CD4-positive, alpha-beta memory T cell (primary cell): Measurements from ENCODE around the gene ABL2. TPM values are rescaled to one million over a fixed set of nuclear protein-coding genes. Genes with fewer than 3 reads are reported as not detected.
"Not testable (repeated sequence)": the region's sequence is repeated elsewhere in the genome, so short reads cannot be mapped to it uniquely, and the experiment has no call there.

Experiments used
- CTCF ChIA-PET: fragments of 350-600 bp; sonication (Branson Sonifier 250); formaldehyde crosslinking; loops from one replicate; lab custom pipeline; 2021; ENCODE audit warnings: inconsistent platforms; ENCODE audit not compliant: partially characterized antibody; lab: Charles Lee
- POLR2A ChIA-PET: fragments of 350-600 bp; sonication (Branson Sonifier 250); formaldehyde crosslinking; loops from one replicate; lab custom pipeline; 2021; ENCODE audit not compliant: partially characterized antibody; lab: Charles Lee
- DNase-seq, 5 donors: peaks; one replicate each; pipeline versions ENCODE4 v3.0.0 to v3.0.0-alpha.2; 2020 to 2022; ENCODE audit warnings: mixed read lengths in 1 of 5
- H3K27ac ChIP-seq: one replicate; pipeline ENCODE4 v1.7.0; 2013; ENCODE audit warnings: low read depth, low read length
- H3K27me3 ChIP-seq: 2 replicates; pipeline ENCODE4 v1.7.0; 2013; ENCODE audit warnings: mild to moderate bottlenecking, low read length, moderate library complexity; ENCODE audit not compliant: insufficient read depth
- H3K36me3 ChIP-seq: 2 replicates; pipeline ENCODE4 v1.7.0; 2013; ENCODE audit warnings: mild to moderate bottlenecking, low read length, moderate library complexity; ENCODE audit not compliant: insufficient read depth
- H3K4me1 ChIP-seq: 2 replicates; pipeline ENCODE4 v1.7.0; 2013; ENCODE audit warnings: mild to moderate bottlenecking, low read length, moderate library complexity; ENCODE audit not compliant: insufficient read depth
- H3K4me3 ChIP-seq, 2 donors: one replicate each; pipeline ENCODE4 v1.7.0; 2013; ENCODE audit warnings: low read length in 2 of 2, mild to moderate bottlenecking in 1 of 2
- H3K9me3 ChIP-seq, 2 donors: one replicate each; pipeline ENCODE4 v1.7.0; 2013; ENCODE audit warnings: low read length in 2 of 2, control low read depth in 1 of 2; ENCODE audit not compliant: control insufficient read depth in 1 of 2
- H3K27ac Mint-ChIP-seq, 7 donors: one replicate each; pipeline ENCODE4 v1.8.0; 2020 to 2021; ENCODE audit warnings: mixed read lengths in 7 of 7, mild to moderate bottlenecking in 6 of 7, inconsistent platforms in 3 of 7, moderate library complexity in 3 of 7
- H3K27me3 Mint-ChIP-seq, 2 donors: one replicate each; pipeline ENCODE4 v1.8.0; 2020 to 2021; ENCODE audit warnings: mixed read lengths in 2 of 2
- H3K36me3 Mint-ChIP-seq, 2 donors: one replicate each; pipeline ENCODE4 v1.8.0; 2020 to 2021; ENCODE audit warnings: mixed read lengths in 2 of 2, inconsistent platforms in 1 of 2, mild to moderate bottlenecking in 1 of 2
- H3K4me1 Mint-ChIP-seq, 4 donors: one replicate each; pipeline ENCODE4 v1.8.0; 2020 to 2021; ENCODE audit warnings: mixed read lengths in 4 of 4, mild to moderate bottlenecking in 1 of 4
- H3K4me3 Mint-ChIP-seq, 8 donors: one replicate each; pipeline ENCODE4 v1.8.0; 2020 to 2021; ENCODE audit warnings: mixed read lengths in 8 of 8, mild to moderate bottlenecking in 7 of 8, moderate library complexity in 6 of 8, inconsistent platforms in 3 of 8
- H3K9me3 Mint-ChIP-seq, 8 donors: one replicate each; pipeline ENCODE4 v1.8.0; 2020 to 2021; ENCODE audit warnings: mixed read lengths in 8 of 8, mild to moderate bottlenecking in 5 of 8, inconsistent platforms in 3 of 8, moderate library complexity in 1 of 8
- intact Hi-C: fragments of 100-400 bp; cut with micrococcal nuclease; formaldehyde crosslinking; loops from one replicate; pipeline ENCODE4 v1.15.1; 2023
- polyA plus RNA-seq, 2 donors: library from polyadenylated mRNA; unstranded; fragments of 300-500 nt; fragmentation: Illumina TruSeq; gene quantifications; one replicate each; pipeline ENCODE4 v1.2.3, GENCODE V29; 2021
- total RNA-seq, 2 experiments: library from RNA; stranded (reverse); gene quantifications; one replicate each; pipeline ENCODE4 v1.2.3, GENCODE V29; 2021

The ABL2 gene
- total RNA-seq, result 10 to 100 TPM; 16.9 to 18.6 TPM
- polyA plus RNA-seq, result 1 to 10 TPM; 1.2 to 2.1 TPM

DNA sequence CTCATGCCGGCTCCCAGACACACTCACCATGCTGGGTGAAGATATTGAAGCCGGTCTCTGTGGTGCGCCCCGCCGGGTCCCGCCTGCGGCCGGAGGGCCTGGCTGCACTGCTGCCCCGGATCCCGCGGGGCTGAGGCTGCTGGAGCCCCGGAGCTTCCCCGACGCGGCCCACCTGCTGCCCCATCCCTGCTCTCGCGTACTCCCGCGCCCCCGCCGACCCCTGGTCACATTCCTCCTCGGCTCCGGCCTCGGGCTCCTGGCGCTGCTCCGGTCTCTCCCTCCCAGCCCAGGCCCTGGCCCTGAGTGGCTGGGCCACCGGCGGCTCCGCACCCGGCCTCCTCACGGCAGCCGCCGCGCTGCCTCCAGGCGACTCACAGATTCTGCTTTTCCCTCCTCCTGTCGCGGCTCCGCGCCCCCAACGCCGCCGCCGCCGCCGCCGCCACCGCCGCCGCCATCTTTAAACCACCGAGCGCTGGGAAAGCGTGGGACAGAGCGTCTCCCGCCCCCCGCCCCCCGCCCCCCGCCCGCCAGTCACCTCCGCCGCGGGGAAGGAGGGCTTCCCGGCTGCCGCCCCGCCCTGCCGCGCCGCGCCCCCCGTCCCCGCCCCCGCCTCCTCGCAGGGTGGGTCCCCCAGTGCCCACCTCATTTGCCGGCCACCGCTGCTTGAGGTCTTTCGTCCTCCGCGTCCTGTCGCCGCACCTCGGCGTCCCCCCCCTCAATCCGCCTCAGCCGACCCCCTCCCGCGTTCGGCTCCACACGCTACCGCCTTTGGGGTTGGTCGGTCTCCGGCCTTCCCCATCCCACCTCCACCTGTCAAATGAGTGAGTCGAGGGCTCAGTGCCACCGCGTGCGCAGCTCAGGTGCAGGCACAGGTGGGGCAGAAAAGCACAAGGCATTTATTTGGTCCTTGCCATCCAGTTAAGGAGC is at the start of gene ABL2:
Gene ABL2 (minus strand): TSS at position 464 of the 927 bp plus-strand sequence. CDS start 280 bp downstream, at position 184.
- no peaks in the 10 kb centered on the region for H3K27me3 Mint-ChIP-seq
- no peaks in the 10 kb centered on the region for H3K9me3 ChIP-seq
- H3K27me3 ChIP-seq, result no peaks in the 10 kb centered on the region
- peak; percentile 37 to 58 (median 50) for DNase-seq
- CTCF ChIA-PET, result no interaction called here
- H3K9me3 Mint-ChIP-seq, result no peaks in the 10 kb centered on the region
- H3K27ac ChIP-seq, result peak within 1 kb of the TSS; percentile 59
- H3K27ac Mint-ChIP-seq, result peak within 1 kb of the TSS; percentile 91 to 95 (median 92)
- POLR2A ChIA-PET, result interaction anchor here (0.6 to 2.5 kb wide), 5 partner anchors 24 to 136 kb away, joined by 3 to 11 read pairs (median 3); partner anchors contain the start of genes AXDND1 and SOAT1
- intact Hi-C loops, result loop anchor here (1.0 to 5.0 kb wide), 4 partner anchors 64 to 202 kb away; partner anchors contain the start of genes AXDND1, FAM20B and SOAT1
- H3K4me3 Mint-ChIP-seq, result peak within 1 kb of the TSS; percentile 92 to 98 (median 93)
- H3K4me1 ChIP-seq, result peaks cover 23% of the 10 kb centered on the region
- H3K4me3 ChIP-seq, result peak within 1 kb of the TSS; percentile 14 to 73
- peaks cover 22 to 37% (median 29%) of the 10 kb centered on the region in 4 donors for H3K4me1 Mint-ChIP-seq
- H3K36me3 ChIP-seq, result no peaks in the 10 kb centered on the region
- peaks cover 0 to 5% of the 10 kb centered on the region in 2 donors for H3K36me3 Mint-ChIP-seq

DNA sequence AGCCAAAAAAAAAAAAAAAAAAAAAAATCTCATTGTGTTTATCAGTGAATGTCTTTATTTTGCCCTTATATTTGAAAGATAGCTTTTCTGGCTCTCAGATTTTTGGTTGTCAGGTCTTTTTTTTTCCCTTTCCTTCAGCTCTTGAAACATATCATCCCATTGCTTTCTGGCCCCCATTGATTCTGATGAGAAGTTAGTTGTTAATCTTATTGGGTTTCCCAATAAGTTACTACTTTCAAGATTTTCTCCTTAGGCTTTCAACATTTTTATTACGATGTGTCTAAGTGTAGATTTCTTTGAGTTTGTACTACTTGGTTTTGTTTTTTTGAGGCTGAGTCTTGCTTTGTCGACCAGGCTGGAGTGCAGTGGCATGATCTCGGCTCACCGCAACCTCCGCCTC is 49.4 kb upstream of the ABL2 start:
- H3K36me3 ChIP-seq, result no peaks in the 10 kb centered on the region
- peaks cover 0 to 3% of the 10 kb centered on the region in 2 donors for H3K9me3 ChIP-seq
- no peak for DNase-seq
- no peak overlapping the region for H3K4me3 ChIP-seq
- Mint-ChIP-seq H3K4me1 (no peaks in the 10 kb centered on the region), H3K36me3 (peaks cover 0 to 2% of the 10 kb centered on the region in 2 donors), H3K4me3 (no peak overlapping the region), H3K27me3 (peaks cover 0 to 2% of the 10 kb centered on the region in 2 donors), H3K27ac (no peak overlapping the region), H3K9me3 (peaks cover 0 to 19% (median 10%) of the 10 kb centered on the region in 8 donors)
- CTCF ChIA-PET, result no interaction called here
- no peak overlapping the region for H3K27ac ChIP-seq
- no peaks in the 10 kb centered on the region for H3K27me3 ChIP-seq
- POLR2A ChIA-PET, result no interaction called here
- intact Hi-C loops, result no loop called here
- H3K4me1 ChIP-seq, result no peaks in the 10 kb centered on the region

DNA sequence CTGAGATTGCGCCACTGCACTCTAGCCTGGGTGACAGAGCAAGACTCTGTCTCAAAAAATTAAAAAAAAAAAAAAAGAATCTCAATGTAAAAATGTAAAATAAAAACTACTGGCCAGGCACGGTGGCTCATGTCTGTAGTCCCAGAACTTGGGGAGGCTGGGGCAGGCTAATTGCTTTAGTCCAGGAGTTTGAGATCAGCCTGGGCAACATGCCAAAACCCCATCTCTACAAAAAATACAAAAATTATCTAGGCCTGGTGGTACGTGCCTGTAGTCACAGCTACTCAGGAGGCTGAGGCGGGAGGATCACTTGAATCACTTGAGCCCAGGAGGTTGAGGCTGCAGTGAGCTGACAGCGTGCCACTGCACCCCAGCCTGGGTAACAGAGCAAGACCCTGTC is 44.9 kb upstream of the ABL2 start:
- POLR2A ChIA-PET, intact Hi-C loops, H3K27me3 Mint-ChIP-seq, H3K9me3 ChIP-seq, DNase-seq, H3K4me3 ChIP-seq, H3K4me3 Mint-ChIP-seq, H3K27me3 ChIP-seq, H3K4me1 ChIP-seq, H3K27ac ChIP-seq, H3K36me3 Mint-ChIP-seq, H3K36me3 ChIP-seq, H3K4me1 Mint-ChIP-seq, CTCF ChIA-PET: not testable (repeated sequence)
- Mint-ChIP-seq H3K27ac (peak overlapping the region in 1 of 7 donors; percentile 52), H3K9me3 (peaks cover 0 to 10% (median 6%) of the 10 kb centered on the region in 8 donors)

DNA sequence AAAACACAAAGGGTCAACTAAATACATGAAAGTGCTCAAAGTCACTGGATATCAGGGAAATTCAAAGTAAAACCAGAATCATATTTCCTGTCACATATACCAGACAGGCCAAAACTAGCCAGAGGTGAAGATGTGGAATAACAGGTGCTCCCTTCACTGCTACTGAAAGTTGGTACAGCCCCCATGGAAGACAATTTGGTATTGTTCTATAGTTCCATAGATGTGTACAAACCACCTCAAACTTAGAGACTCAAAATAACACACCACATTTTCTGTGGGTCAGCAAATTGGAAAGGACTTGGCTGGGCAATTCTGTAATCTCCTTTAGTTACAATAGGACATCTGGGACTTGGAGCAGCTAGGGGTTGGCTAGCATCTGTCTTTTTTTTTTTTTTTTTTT is 39.6 kb upstream of the ABL2 start:
- H3K9me3 Mint-ChIP-seq, result no peaks in the 10 kb centered on the region
- no peaks in the 10 kb centered on the region for H3K27me3 Mint-ChIP-seq
- Histone ChIP-seq H3K27me3 (no peaks in the 10 kb centered on the region), H3K27ac (no peak overlapping the region), H3K4me1 (no peaks in the 10 kb centered on the region), H3K9me3 (no peaks in the 10 kb centered on the region), H3K4me3 (no peak overlapping the region), H3K36me3 (no peaks in the 10 kb centered on the region)
- no peak for DNase-seq
- H3K4me3 Mint-ChIP-seq, result no peak overlapping the region
- ChIA-PET CTCF (no interaction called here), POLR2A (no interaction called here)
- no peaks in the 10 kb centered on the region for H3K36me3 Mint-ChIP-seq
- H3K4me1 Mint-ChIP-seq, result no peaks in the 10 kb centered on the region
- intact Hi-C loops, result no loop called here
- no peak overlapping the region for H3K27ac Mint-ChIP-seq

DNA sequence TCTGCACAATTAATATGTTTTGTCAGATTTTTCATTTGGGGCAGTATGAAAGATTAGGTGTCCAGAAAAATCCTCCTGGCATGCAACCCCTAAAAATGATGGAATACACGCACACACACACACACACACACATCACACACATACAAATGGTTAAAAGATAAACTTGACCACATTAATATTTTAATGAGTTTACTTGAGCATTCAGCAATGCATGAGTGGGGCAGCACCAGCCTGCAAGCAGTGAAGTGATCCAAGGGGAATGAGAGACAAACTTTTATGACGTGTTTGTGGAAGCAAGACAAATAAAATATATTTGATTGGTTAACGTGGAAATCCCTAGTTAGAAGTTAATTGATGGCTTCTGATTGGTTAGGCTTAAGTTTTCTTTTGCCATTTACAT is 35.0 kb upstream of the ABL2 start:
- no peaks in the 10 kb centered on the region for H3K9me3 Mint-ChIP-seq
- no peak overlapping the region for H3K27ac ChIP-seq
- no peak overlapping the region for H3K4me3 ChIP-seq
- no peaks in the 10 kb centered on the region for H3K9me3 ChIP-seq
- H3K36me3 ChIP-seq, result no peaks in the 10 kb centered on the region
- CTCF ChIA-PET, result interaction anchor here (1.0 kb wide), 1 partner anchor 12 kb away, joined by 3 read pairs; no protein-coding TSS in a partner anchor
- no peaks in the 10 kb centered on the region for H3K4me1 ChIP-seq
- no peak overlapping the region for H3K4me3 Mint-ChIP-seq
- DNase-seq, result no peak
- intact Hi-C loops, result no loop called here
- no peak overlapping the region for H3K27ac Mint-ChIP-seq
- POLR2A ChIA-PET, result no interaction called here
- no peaks in the 10 kb centered on the region for H3K4me1 Mint-ChIP-seq
- H3K27me3 Mint-ChIP-seq, result peaks cover 0 to 2% of the 10 kb centered on the region in 2 donors
- no peaks in the 10 kb centered on the region for H3K27me3 ChIP-seq
- H3K36me3 Mint-ChIP-seq, result no peaks in the 10 kb centered on the region

DNA sequence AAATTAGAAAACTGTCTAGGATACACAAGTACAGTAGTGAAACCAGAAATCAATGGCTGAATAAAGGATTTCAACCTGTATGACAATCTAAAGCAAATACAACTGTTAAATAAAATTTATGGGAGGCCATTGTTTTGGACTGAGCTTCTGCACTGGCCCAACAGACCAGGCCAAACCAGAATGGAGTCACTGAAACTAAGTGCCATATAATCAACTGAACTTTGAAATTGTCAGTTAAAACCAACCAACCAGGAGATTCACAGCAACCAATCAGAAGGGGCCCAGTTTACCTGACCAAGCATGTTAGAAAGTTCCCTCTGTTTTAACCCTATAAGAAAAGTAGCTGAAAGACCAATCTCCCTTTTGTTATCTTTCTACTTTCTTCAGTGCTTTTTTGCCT is 33.6 kb upstream of the ABL2 start:
- Histone ChIP-seq H3K36me3 (no peaks in the 10 kb centered on the region), H3K4me3 (no peak overlapping the region), H3K9me3 (no peaks in the 10 kb centered on the region), H3K27me3 (no peaks in the 10 kb centered on the region), H3K4me1 (no peaks in the 10 kb centered on the region), H3K27ac (no peak overlapping the region)
- Mint-ChIP-seq H3K27me3 (peaks cover 0 to 2% of the 10 kb centered on the region in 2 donors), H3K4me1 (no peaks in the 10 kb centered on the region), H3K9me3 (no peaks in the 10 kb centered on the region), H3K36me3 (no peaks in the 10 kb centered on the region), H3K4me3 (no peak overlapping the region), H3K27ac (no peak overlapping the region)
- intact Hi-C loops, result no loop called here
- ChIA-PET POLR2A (no interaction called here), CTCF (interaction anchor here (1.0 kb wide), 1 partner anchor 10 kb away, joined by 3 read pairs; no protein-coding TSS in a partner anchor)
- DNase-seq, result no peak

DNA sequence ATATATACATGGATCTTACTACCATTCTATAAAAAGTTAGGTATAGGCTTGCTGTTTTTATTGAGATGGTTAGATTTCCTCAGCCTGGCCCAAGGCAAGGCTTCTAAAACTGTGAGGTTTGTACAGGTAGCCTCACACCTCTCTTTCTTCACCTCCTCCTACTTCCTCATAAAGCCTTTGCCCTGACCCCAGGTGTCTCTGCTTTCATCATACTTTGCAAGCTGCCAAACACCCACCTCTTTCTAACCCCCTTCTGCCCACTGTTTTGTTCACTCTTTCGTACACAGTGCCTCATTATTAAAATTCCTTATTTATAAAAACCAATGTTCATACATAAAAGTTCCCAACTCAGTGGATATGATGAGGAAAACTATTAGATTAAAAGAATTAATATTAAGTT is 32.7 kb upstream of the ABL2 start:
- ChIA-PET POLR2A (no interaction called here), CTCF (no interaction called here)
- Histone ChIP-seq H3K9me3 (no peaks in the 10 kb centered on the region), H3K4me3 (no peak overlapping the region), H3K4me1 (no peaks in the 10 kb centered on the region), H3K36me3 (no peaks in the 10 kb centered on the region), H3K27me3 (no peaks in the 10 kb centered on the region), H3K27ac (no peak overlapping the region)
- no peaks in the 10 kb centered on the region for H3K4me1 Mint-ChIP-seq
- H3K36me3 Mint-ChIP-seq, result no peaks in the 10 kb centered on the region
- peaks cover 0 to 2% of the 10 kb centered on the region in 2 donors for H3K27me3 Mint-ChIP-seq
- no peak overlapping the region for H3K27ac Mint-ChIP-seq
- intact Hi-C loops, result no loop called here
- no peaks in the 10 kb centered on the region for H3K9me3 Mint-ChIP-seq
- no peak overlapping the region for H3K4me3 Mint-ChIP-seq
- no peak for DNase-seq
